ENCODE measurements around the gene OTUD3.

Gene OTUD3

GRCh38 chr1:19938472-19938871 is 56.3 kb downstream of the OTUD3 start:
- no peaks in the 10 kb centered on the region for H3K9me3 ChIP-seq (ENCODE audit: low read length)
- no peak overlapping the region for H3K27ac ChIP-seq (ENCODE audit: low read depth, low read length, poor library complexity, severe bottlenecking)
- no peak overlapping the region for H2AFZ ChIP-seq (ENCODE audit: low read length)
- no peaks in the 10 kb centered on the region for H3K27me3 ChIP-seq (ENCODE audit: insufficient read depth, low read length)
- no peaks in the 10 kb centered on the region for H3K36me3 ChIP-seq (ENCODE audit: insufficient read depth, low read length)
- no peak overlapping the region for H3K4me3 ChIP-seq (ENCODE audit: low read depth, low read length, poor library complexity, severe bottlenecking)
- H3F3A ChIP-seq (ENCODE audit: insufficient read depth, low read length) = no peaks in the 10 kb centered on the region
- H3K9me2 ChIP-seq (ENCODE audit: low read depth, low read length) = no peaks in the 10 kb centered on the region
- no peak for TF ChIP-seq CTCF (IDR thresholded peaks at IDR 0.05; ENCODE audit: low read length)
- TF ChIP-seq EZH2 (IDR thresholded peaks at IDR 0.05; ENCODE audit: borderline replicate concordance, low read length) = no peak
- H3K4me2 ChIP-seq (ENCODE audit: low read length) = no peak overlapping the region
- no peaks in the 10 kb centered on the region for H4K20me1 ChIP-seq (ENCODE audit: insufficient read depth, low read length)
- H3K4me1 ChIP-seq (ENCODE audit: insufficient read depth, low read length, severe bottlenecking) = no peaks in the 10 kb centered on the region
- no peak overlapping the region for H3K9ac ChIP-seq (ENCODE audit: low read length)
- no peaks in the 10 kb centered on the region for H3K79me2 ChIP-seq (ENCODE audit: insufficient read depth, low read length)

GRCh38 chr1:19940486-19941205 is 58.5 kb downstream of the OTUD3 start:
- H3K79me2 ChIP-seq (ENCODE audit: insufficient read depth, low read length) = no peaks in the 10 kb centered on the region
- H3K4me3 ChIP-seq (ENCODE audit: low read depth, low read length, poor library complexity, severe bottlenecking) = no peak overlapping the region
- TF ChIP-seq CTCF (IDR thresholded peaks at IDR 0.05; ENCODE audit: low read length) (no peak), EZH2 (IDR thresholded peaks at IDR 0.05; ENCODE audit: borderline replicate concordance, low read length) (no peak)
- no peaks in the 10 kb centered on the region for H3K36me3 ChIP-seq (ENCODE audit: insufficient read depth, low read length)
- no peaks in the 10 kb centered on the region for H4K20me1 ChIP-seq (ENCODE audit: insufficient read depth, low read length)
- H3K9ac ChIP-seq (ENCODE audit: low read length) = no peak overlapping the region
- H3K9me3 ChIP-seq (ENCODE audit: low read length) = no peaks in the 10 kb centered on the region
- no peak overlapping the region for H3K4me2 ChIP-seq (ENCODE audit: low read length)
- no peak overlapping the region for H2AFZ ChIP-seq (ENCODE audit: low read length)
- no peaks in the 10 kb centered on the region for H3K27me3 ChIP-seq (ENCODE audit: insufficient read depth, low read length)
- no peaks in the 10 kb centered on the region for H3F3A ChIP-seq (ENCODE audit: insufficient read depth, low read length)
- no peaks in the 10 kb centered on the region for H3K9me2 ChIP-seq (ENCODE audit: low read depth, low read length)
- no peak overlapping the region for H3K27ac ChIP-seq (ENCODE audit: low read depth, low read length, poor library complexity, severe bottlenecking)
- no peaks in the 10 kb centered on the region for H3K4me1 ChIP-seq (ENCODE audit: insufficient read depth, low read length, severe bottlenecking)

GRCh38 chr1:19941206-19941568 is 59.0 kb downstream of the OTUD3 start:
- no peak for TF ChIP-seq CTCF (IDR thresholded peaks at IDR 0.05; ENCODE audit: low read length)
- no peak for TF ChIP-seq EZH2 (IDR thresholded peaks at IDR 0.05; ENCODE audit: borderline replicate concordance, low read length)
- no peak overlapping the region for H3K4me3 ChIP-seq (ENCODE audit: low read depth, low read length, poor library complexity, severe bottlenecking)

More at GRCh38 chr1:19941206-19941568, 59.0 kb downstream of the OTUD3 start:
- Histone ChIP-seq H3K4me2 (ENCODE audit: low read length) (no peak overlapping the region), H3K4me1 (ENCODE audit: insufficient read depth, low read length, severe bottlenecking) (no peaks in the 10 kb centered on the region), H3K79me2 (ENCODE audit: insufficient read depth, low read length) (no peaks in the 10 kb centered on the region), H3F3A (ENCODE audit: insufficient read depth, low read length) (no peaks in the 10 kb centered on the region), H4K20me1 (ENCODE audit: insufficient read depth, low read length) (no peaks in the 10 kb centered on the region), H3K9ac (ENCODE audit: low read length) (no peak overlapping the region), H3K9me2 (ENCODE audit: low read depth, low read length) (no peaks in the 10 kb centered on the region), H3K9me3 (ENCODE audit: low read length) (no peaks in the 10 kb centered on the region), H3K36me3 (ENCODE audit: insufficient read depth, low read length) (no peaks in the 10 kb centered on the region), H3K27ac (ENCODE audit: low read depth, low read length, poor library complexity, severe bottlenecking) (no peak overlapping the region), H3K27me3 (ENCODE audit: insufficient read depth, low read length) (no peaks in the 10 kb centered on the region), H2AFZ (ENCODE audit: low read length) (no peak overlapping the region)
